Measurements from ENCODE around the gene OSBPL10. TPM values are rescaled to one million over a fixed set of nuclear protein-coding genes. Genes with fewer than 3 reads are reported as not detected.

Gene OSBPL10
- total RNA-seq, 4 donors from 2014 or later: 12.5 to 38.3 (median 22.7) TPM

- no peaks in the 10 kb centered on the region for H3K4me1 ChIP-seq
- H3K9me3 ChIP-seq: no peaks in the 10 kb centered on the region
- no peaks in the 10 kb centered on the region for H3K36me3 ChIP-seq
- no peaks in the 10 kb centered on the region for H3K27me3 ChIP-seq
- TF ChIP-seq CTCF (IDR thresholded peaks at IDR 0.05) (no peak), EP300 (IDR thresholded peaks at IDR 0.05) (no peak), POLR2AphosphoS5 (IDR thresholded peaks at IDR 0.05) (no peak), POLR2A (IDR thresholded peaks at IDR 0.05) (no peak)
- no peak for DNase-seq (ENCODE audit: low spot score in 2 of 2)
- H3K4me3 ChIP-seq: no peak overlapping the region
- H3K27ac ChIP-seq: no peak overlapping the region
- 91% methylated on average over 6 of the region's 6 CpGs for WGBS
These were observed 121.8 kb downstream of the OSBPL10 start for GRCh38 chr3:31859245-31859644.

GRCh38 chr3:31858439-31858838, 122.6 kb downstream of the OSBPL10 start:
- no peaks in the 10 kb centered on the region for H3K27me3 ChIP-seq

GRCh38 chr3:31853580-31853979, 127.5 kb downstream of the OSBPL10 start:
- no peaks in the 10 kb centered on the region for H3K36me3 ChIP-seq
- TF ChIP-seq POLR2AphosphoS5 (IDR thresholded peaks at IDR 0.05) (no peak), CTCF (IDR thresholded peaks at IDR 0.05) (no peak), EP300 (IDR thresholded peaks at IDR 0.05) (no peak), POLR2A (IDR thresholded peaks at IDR 0.05) (no peak)
- no peak for DNase-seq (ENCODE audit: low spot score in 2 of 2)
- H3K9me3 ChIP-seq: no peaks in the 10 kb centered on the region
- no peaks in the 10 kb centered on the region for H3K4me1 ChIP-seq
- 35% methylated on average over 3 of the region's 3 CpGs for WGBS
- H3K27me3 ChIP-seq: no peaks in the 10 kb centered on the region
- H3K27ac ChIP-seq: no peak overlapping the region
- H3K4me3 ChIP-seq: no peak overlapping the region

More at GRCh38 chr3:31858439-31858838, 122.6 kb downstream of the OSBPL10 start:
- no peak overlapping the region for H3K27ac ChIP-seq
- no peak overlapping the region for H3K4me3 ChIP-seq
- H3K4me1 ChIP-seq: no peaks in the 10 kb centered on the region
- no peaks in the 10 kb centered on the region for H3K36me3 ChIP-seq
- no peak for TF ChIP-seq POLR2A (IDR thresholded peaks at IDR 0.05)
- TF ChIP-seq CTCF (IDR thresholded peaks at IDR 0.05): no peak
- TF ChIP-seq EP300 (IDR thresholded peaks at IDR 0.05): no peak
- TF ChIP-seq POLR2AphosphoS5 (IDR thresholded peaks at IDR 0.05): no peak
- DNase-seq (ENCODE audit: low spot score in 2 of 2): no peak
- no peaks in the 10 kb centered on the region for H3K9me3 ChIP-seq
- 76% methylated on average over 3 of the region's 3 CpGs for WGBS

GRCh38 chr3:31851278-31851677, 129.8 kb downstream of the OSBPL10 start:
- no peak for DNase-seq (ENCODE audit: low spot score in 2 of 2)
- Histone ChIP-seq H3K4me1 (no peaks in the 10 kb centered on the region), H3K27ac (no peak overlapping the region), H3K36me3 (no peaks in the 10 kb centered on the region), H3K4me3 (no peak overlapping the region), H3K27me3 (no peaks in the 10 kb centered on the region), H3K9me3 (no peaks in the 10 kb centered on the region)
- TF ChIP-seq POLR2A (IDR thresholded peaks at IDR 0.05): no peak
- no peak for TF ChIP-seq CTCF (IDR thresholded peaks at IDR 0.05)
- WGBS: 70% methylated on average over 10 of the region's 10 CpGs

- Histone ChIP-seq H3K36me3 (no peaks in the 10 kb centered on the region), H3K4me3 (no peak overlapping the region), H3K4me1 (no peaks in the 10 kb centered on the region), H3K27ac (no peak overlapping the region), H3K27me3 (no peaks in the 10 kb centered on the region), H3K9me3 (no peaks in the 10 kb centered on the region)
- TF ChIP-seq POLR2A (IDR thresholded peaks at IDR 0.05): no peak
- TF ChIP-seq POLR2AphosphoS5 (IDR thresholded peaks at IDR 0.05): no peak
- no peak for TF ChIP-seq CTCF (IDR thresholded peaks at IDR 0.05)
- TF ChIP-seq EP300 (IDR thresholded peaks at IDR 0.05): no peak
- DNase-seq (ENCODE audit: low spot score in 2 of 2): no peak
These were observed 132.2 kb downstream of the OSBPL10 start for GRCh38 chr3:31848911-31849310.
